DLD1 (cell line): ENCODE measurements around the gene CFAP299.
"Not testable (repeated sequence)": the region's sequence is repeated elsewhere in the genome, so short reads cannot be mapped to it uniquely, and the experiment has no call there.

Experiments
- in situ Hi-C: cut with HindIII; loops from 2 replicates; pipeline ENCODE4 v1.10.0; 2017; ENCODE audit warnings: low sequenced_read_pairs

The CFAP299 gene

GRCh38 chr4:80324171-80324570 lies 11.4 kb upstream of the CFAP299 start:
- in situ Hi-C loops = no loop called here

- in situ Hi-C loops = loop anchor here (5.0 kb wide), 1 partner anchor 34 kb away; no protein-coding TSS in a partner anchor
Measured at GRCh38 chr4:80331693-80332092, 3.8 kb upstream of the CFAP299 start.

- in situ Hi-C loops = loop anchor here (5.0 kb wide), 1 partner anchor 36 kb away; no protein-coding TSS in a partner anchor
Measured at GRCh38 chr4:80333121-80333520, 2.4 kb upstream of the CFAP299 start.

- in situ Hi-C loops = loop anchor here (5.0 kb wide), 1 partner anchor 37 kb away; no protein-coding TSS in a partner anchor
Measured at GRCh38 chr4:80334568-80334967, 962 bp upstream of the CFAP299 start.

GRCh38 chr4:80335226-80335553 lies 340 bp upstream of the CFAP299 start:
- in situ Hi-C loops = no loop called here

GRCh38 chr4:80336582-80336981 lies 1.1 kb downstream of the CFAP299 start:
- in situ Hi-C loops = no loop called here

- in situ Hi-C loops = no loop called here
Measured at GRCh38 chr4:80340036-80340435, 4.5 kb downstream of the CFAP299 start.

- in situ Hi-C loops = not testable (repeated sequence)
Measured at GRCh38 chr4:80342684-80343083, 7.2 kb downstream of the CFAP299 start.

GRCh38 chr4:80343887-80344286 lies 8.4 kb downstream of the CFAP299 start:
- in situ Hi-C loops = no loop called here

GRCh38 chr4:80360084-80360483 lies 24.6 kb downstream of the CFAP299 start:
- in situ Hi-C loops = loop anchor here (25.0 kb wide), 1 partner anchor 677 kb away; the partner anchor contains the start of gene BMP3

GRCh38 chr4:80360900-80361299 lies 25.4 kb downstream of the CFAP299 start:
- in situ Hi-C loops = loop anchor here (25.0 kb wide), 1 partner anchor 676 kb away; the partner anchor contains the start of gene BMP3

- in situ Hi-C loops = loop anchor here (25.0 kb wide), 1 partner anchor 676 kb away; the partner anchor contains the start of gene BMP3
Measured at GRCh38 chr4:80361329-80361900, 25.9 kb downstream of the CFAP299 start.

- in situ Hi-C loops = loop anchor here (25.0 kb wide), 1 partner anchor 675 kb away; the partner anchor contains the start of gene BMP3
Measured at GRCh38 chr4:80362578-80363181, 27.1 kb downstream of the CFAP299 start.

GRCh38 chr4:80365928-80366327 lies 30.4 kb downstream of the CFAP299 start:
- in situ Hi-C loops = loop anchor here (25.0 kb wide), 1 partner anchor 671 kb away; the partner anchor contains the start of gene BMP3

GRCh38 chr4:80367737-80368136 lies 32.2 kb downstream of the CFAP299 start:
- in situ Hi-C loops = loop anchor here (25.0 kb wide), 1 partner anchor 670 kb away; the partner anchor contains the start of gene BMP3

- in situ Hi-C loops = loop anchor here (25.0 kb wide), 1 partner anchor 667 kb away; the partner anchor contains the start of gene BMP3
Measured at GRCh38 chr4:80370635-80371034, 35.1 kb downstream of the CFAP299 start.

- in situ Hi-C loops = loop anchor here (25.0 kb wide), 1 partner anchor 666 kb away; the partner anchor contains the start of gene BMP3
Measured at GRCh38 chr4:80371046-80371445, 35.5 kb downstream of the CFAP299 start.

- in situ Hi-C loops = loop anchor here (25.0 kb wide), 1 partner anchor 663 kb away; the partner anchor contains the start of gene BMP3
Measured at GRCh38 chr4:80374180-80374579, 38.6 kb downstream of the CFAP299 start.

GRCh38 chr4:80382090-80382832 lies 46.7 kb downstream of the CFAP299 start:
- in situ Hi-C loops = no loop called here

GRCh38 chr4:80385397-80386280 lies 50.1 kb downstream of the CFAP299 start:
- in situ Hi-C loops = no loop called here
